Muscle of back (tissue), 11 donors: ENCODE measurements around the gene VWA8. TPM values are rescaled to one million over a fixed set of nuclear protein-coding genes. Genes with fewer than 3 reads are reported as not detected.
"Not testable (repeated sequence)": the region's sequence is repeated elsewhere in the genome, so short reads cannot be mapped to it uniquely, and the experiment has no call there.

ENCODE experiments used
- DNase-seq, 3 donors: peaks; one replicate each; pipeline versions ENCODE4 v3.0.0 to v3.0.0-alpha.2; 2013
- polyA plus RNA-seq, 10 donors: library from polyadenylated mRNA; unstranded; fragments of 120-200 nt; gene quantifications; one replicate each; pipeline ENCODE4 v1.2.1, GENCODE V29; 2013; ENCODE audit not compliant: insufficient read length in 10 of 10

VWA8 gene
- polyA plus RNA-seq, 10 donors, result 7.1 to 12.2 (median 9.8) TPM

DNA sequence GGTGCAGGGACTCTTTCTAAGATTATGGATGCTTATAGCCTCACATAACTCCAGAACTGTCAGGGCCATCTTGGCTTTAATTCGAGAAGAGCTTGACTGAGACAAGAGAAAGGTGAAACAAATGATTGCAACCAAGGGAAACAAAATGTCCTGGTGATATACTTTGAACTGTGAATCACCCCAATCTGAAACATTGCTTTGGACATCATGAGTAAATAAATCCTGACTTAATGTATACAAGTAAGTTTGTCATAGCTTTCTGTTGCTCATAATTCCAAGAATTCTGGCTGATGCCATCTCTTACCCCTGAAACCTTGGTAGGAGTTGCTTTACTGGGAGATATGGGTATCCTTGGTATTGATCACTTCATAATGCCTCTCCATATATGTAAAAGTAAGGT is 5.8 kb upstream of the VWA8 start:
- DNase-seq, result no peak

DNA sequence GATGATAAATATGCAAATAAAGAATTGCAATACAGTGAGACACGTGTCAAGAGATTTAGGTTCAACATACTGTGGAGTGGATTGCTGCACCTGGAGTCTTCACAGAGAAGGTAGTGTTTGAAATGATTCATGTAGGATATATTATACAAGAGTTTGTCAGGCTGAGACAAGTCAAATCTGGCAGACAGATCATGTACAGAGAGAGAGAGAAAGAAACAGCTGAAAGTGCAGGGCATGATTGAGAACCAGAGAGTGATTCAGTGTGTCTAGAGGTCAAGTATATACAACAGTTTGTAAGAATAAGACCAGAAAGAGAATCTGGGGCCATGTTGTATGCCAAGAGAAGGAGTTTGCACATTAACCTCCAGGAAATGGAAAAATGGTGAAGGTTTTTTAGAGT is 2.1 kb upstream of the VWA8 start:
- DNase-seq, result no peak

DNA sequence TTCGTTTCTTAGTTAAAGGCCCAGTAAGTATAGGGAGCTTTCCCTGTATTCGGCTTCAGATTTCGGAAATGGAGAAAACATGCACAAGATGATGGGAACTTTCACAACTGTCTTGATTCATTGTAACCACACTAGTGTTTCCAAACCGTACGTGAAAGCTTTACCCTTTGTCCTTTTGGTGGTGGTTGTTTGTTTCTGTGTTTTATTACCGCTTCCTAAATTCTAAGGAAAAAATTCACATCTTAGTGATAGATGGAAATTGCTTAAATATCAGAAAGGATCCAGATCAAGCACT is 504 bp upstream of the VWA8 start:
- no peak for DNase-seq

DNA sequence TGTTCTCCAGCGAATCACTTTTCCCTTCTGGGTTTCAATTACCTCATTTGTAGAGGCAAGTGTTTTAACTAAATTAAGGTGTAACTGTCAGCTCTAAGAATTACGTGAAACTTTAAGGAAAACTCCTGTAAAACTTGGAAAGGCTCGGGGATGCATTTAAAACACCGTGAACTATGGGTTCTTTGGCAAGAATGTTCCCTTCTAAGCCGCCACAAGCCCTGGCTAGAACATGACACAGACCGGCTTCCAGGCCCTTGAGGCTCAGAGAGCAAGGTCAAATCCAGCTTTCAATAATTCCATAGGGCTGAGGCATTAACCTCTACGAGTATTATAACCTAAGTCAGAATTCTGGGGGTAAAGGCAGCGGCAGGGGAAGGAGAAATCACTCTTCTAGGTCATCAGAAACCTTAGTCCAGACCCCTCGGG is 685 bp downstream of the VWA8 start:
- peak in 2 of 3 donors; percentile 12 to 16 for DNase-seq

DNA sequence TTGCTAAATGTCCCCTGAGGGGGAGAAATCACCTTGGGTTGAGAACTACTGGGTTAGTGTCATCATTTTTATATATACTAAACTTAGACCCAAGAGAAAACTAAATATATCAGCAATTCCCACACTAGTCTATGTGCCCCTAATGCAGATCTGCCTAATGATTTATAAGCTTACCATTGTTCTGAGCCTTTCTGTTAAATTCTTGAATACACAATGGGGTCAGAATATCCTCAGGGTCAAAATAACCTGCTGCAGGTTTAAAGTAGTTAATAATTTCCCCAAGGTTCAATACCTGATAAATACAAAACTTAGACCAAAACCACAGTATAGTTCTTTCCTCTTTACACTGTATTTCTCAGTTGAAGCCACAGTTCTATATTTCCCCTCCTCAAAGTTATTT is 4.6 kb downstream of the VWA8 start:
- DNase-seq, result no peak

DNA sequence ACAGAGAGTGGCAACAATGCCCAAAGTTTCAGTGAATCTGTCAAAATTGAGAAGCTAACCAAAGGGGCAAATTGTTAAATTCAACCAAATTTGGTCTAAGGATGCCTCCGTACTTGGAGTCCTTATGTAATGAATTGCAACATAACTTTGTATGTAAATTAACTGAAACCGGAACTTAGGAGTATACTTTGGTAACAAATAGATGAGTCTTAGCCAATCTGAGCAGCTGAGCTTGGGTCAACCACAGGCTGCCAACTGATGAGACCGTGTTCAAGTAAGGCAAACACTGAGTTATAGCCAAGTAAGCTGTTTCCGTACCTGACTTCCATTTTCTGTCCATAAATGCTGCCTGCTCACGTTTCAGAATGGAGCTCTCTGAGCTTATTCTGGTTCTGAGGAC is 5.3 kb downstream of the VWA8 start:
- no peak for DNase-seq

DNA sequence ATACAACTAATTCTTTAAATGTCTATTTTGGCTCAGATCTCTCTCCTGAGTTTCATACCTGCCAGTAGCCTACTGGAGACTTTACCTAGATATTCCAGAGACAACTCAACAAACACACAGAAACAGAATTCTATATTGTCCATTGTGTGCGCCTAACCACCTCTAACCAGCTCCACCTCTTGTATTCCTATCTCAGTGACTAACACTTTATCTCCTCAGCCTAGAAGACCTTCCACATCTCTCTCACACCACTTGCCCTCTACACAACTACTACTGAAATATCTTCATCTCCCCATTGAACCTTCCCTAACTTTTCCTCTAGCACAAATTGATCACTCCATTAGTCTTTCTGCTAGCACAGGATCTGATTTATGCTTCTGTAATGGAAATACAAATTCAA is 6.7 kb downstream of the VWA8 start:
- no peak for DNase-seq

DNA sequence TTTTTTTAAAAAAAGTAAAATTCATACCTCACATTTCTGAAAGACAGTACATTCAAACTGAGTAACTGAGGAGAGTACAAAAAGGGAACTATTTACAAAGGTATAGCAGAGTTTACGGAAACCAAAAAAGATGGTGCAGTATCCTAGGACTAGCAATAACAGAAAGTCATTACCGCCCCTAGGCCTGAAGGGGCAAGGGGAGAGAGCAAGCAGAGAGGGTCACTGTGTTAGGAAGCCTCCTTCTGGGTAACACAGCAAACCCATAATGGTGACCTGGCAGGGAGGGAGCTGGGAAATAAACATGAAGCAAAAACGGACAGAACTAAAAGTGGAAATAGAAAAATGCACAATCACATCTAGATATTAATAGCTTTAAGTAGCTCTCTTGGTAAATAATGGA is 8.2 kb downstream of the VWA8 start:
- no peak for DNase-seq

DNA sequence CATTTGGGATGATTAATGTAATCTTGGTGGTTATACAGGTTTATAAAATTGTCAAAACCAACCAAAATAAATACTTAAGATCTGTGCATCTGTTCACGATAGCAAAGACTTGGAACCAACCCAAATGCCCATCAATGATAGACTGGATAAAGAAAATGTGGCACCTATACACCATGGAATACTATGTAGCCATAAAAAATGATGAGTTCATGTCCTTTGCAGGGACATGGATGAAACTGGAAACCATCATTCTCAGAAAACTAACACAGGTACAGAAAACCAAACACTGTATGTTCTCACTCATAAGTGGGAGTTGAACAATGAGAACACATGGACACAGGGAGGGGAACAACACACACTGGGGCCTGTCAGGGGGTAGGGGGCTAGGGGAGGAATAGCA is 11.8 kb downstream of the VWA8 start:
- not testable (repeated sequence) for DNase-seq

DNA sequence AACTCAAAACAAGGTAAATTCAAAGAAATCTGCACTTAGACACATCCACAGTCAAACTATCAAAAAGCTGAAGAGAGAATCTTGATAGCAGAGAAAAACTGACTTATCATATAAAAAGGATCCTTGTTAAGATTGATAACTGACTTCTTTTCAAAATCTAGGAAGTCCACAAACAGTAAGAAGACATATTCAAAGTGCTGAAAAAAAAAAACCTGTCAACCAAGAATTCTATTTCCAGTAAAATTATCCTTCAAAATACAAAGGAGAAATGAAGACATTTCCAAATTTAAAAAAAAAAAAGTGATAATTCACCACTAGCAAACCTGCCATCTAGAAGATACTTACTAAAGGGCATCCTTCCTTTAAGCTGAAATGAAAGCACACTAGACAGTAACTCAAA is 15.0 kb downstream of the VWA8 start:
- DNase-seq, result no peak

DNA sequence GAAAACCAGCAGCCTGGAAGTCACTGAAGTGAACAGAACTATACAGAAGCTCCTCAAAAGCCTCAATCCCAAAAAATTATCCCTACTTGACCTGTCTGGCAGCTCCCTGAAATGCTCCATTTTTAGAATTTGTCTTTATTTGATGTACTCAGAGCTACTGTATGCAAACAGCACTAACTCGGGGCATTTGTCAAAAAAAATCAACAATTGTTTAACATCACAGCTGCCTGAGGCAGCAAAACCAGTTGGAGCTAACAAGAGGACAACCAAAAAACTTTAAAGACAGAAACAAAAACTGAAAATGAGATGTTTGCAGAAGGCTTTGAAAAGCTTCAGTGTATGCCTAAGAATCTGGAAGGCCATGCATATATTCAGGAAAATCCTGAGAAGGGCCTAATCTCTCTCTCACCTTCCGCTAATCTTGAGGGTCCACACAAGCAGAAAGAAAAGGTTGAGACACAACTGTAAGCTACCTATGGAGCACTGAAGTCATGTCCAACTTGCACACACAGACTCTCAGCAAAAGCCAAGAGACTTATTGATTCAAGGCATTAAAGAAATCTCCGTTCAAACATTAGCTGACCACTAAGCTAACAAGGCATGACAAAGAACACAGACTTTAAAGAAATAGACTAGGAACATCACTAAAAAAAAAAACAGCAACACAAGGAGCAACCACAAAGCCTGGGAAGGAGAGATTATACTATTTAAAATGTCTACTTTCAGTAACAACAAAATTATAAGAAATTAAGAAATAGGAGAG is 16.1 kb downstream of the VWA8 start:
- no peak for DNase-seq

DNA sequence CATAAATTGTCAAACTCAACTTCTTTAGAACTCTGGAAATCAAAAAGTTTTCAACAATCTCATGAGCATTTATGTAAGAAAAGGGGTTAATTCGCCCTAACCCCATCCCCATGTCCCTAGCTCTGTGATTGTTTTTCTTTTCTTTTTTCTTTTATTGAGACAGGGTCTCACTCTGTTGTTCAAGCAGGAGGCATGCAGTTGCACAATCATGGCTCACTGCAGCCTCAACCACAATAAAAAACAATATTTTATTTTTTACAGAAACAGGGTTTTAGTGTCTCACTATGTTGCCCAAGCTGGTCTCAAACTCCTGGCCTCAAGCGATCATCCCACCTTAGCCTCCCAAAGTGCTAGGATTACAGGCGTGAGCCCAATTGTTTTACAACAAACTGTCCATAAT is 16.7 kb downstream of the VWA8 start:
- DNase-seq, result no peak

DNA sequence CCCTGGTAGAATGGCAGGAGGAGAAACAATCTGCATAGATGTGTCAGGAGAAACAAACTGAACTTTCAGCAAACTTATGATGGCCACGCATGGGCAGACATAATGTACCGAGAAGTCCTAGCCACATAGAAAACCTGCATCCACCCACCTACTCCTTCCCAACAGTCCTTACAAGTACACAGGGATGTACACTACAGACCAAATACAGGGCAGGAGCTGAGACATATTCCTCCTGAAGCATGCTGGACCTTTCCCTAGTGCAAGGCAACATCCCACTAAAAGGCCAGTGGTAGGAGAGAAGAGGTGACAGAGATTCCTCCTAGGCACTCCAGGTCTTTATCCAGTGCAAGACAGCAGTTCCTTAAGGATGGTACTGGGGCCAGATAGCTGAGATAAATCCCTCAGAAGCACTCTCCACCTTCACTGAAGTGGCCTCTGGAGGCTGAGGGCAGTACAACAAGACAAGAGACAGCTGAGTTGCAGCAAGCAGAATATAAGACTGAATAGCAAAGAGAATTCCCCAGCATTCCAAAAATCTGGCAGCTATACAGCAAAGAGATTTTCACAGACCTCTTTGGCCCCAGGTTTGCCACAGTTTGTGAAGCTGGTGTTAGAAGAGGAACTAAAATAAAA is 18.3 kb downstream of the VWA8 start:
- peak in 1 of 3 donors; percentile 17 for DNase-seq

DNA sequence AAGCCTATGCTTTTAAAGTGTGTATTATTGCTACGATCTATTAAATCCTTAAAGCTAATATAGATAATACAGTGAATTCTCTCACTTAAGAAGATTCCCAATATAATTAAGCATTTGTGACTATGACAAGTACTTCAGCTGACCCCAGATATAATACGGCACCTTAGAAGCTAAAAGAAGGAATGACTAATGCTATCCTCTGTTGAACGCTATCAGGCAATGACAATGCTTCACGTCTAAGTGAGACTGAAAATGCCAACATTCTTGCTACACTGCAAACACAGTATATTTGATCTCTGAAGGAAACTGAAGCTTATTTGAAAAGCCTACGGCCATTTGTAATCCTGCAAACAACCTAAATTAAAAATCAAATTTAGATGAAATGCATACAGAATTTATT is 19.7 kb downstream of the VWA8 start:
- no peak for DNase-seq

DNA sequence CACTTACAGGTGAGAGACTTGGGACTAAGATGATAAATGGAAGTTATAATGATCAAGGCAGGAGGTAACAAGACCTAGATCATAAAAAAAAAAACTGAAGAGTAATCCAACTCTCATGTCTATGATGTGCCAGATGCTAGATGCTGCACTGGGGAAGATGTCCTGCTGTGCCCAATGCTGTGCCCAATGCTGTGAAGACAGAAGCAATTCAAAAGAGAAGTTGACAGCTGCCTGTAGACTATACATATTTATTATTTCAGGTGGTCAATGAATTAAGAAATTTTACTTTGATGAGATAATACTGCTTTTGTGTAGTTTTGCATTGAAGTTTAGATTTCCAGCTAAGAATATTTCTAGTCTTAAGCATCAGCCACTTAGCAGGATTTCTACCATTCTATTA is 21.5 kb downstream of the VWA8 start:
- no peak for DNase-seq

DNA sequence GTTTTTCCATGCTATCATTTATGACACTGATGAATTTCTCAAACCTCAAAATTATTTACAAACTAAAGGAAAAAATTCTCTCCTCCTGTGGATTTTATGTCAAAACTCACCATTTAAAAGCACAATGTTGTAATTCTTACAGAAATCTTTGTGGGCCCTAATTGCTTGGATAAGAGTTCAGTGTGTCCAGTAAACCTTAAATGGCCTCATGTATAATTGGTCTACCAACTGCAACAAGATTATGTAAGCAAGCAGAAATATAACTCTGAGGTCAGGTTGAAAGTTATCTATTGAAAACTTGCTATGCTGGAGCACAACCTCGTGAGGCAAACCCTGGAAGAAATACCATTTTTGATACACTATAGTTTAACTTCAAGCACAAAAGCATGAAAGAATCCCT is 22.0 kb downstream of the VWA8 start:
- no peak for DNase-seq

DNA sequence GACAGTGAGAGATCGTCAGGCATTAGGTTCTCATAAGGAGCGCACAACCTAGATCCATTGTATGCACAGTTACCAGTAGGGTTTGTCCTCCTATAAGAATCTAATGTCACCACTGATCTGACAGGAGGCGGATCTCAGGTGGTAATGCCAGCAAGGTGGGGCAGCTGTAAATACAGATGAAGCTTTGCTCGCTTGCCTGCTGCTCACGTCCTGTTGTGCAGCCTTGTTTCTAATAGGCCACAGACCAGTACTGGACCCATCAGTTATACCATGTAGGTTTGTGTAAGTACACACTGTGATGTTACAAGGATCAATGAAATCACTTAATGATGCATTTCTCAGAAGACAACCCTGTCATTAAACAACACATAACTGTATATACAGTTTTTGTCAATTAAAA is 23.5 kb downstream of the VWA8 start:
- no peak for DNase-seq

DNA sequence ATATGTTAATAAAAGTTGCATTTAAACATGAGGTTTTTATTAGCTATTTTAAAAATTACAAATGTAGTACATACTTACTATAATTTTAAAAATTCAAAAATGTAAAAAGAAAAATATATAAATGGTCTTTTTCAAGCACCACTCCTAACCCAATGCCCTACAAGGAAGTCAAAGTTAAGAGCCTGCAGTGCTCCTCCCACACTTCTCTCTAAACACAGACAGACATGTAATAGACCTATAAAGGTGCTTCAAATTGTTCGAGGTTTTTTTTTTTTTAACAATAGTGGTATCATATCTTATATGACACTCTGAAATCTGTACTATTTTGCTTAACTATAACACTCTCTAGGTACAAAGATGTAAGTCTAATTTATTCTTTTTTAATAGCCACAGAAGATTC is 25.4 kb downstream of the VWA8 start:
- no peak for DNase-seq

DNA sequence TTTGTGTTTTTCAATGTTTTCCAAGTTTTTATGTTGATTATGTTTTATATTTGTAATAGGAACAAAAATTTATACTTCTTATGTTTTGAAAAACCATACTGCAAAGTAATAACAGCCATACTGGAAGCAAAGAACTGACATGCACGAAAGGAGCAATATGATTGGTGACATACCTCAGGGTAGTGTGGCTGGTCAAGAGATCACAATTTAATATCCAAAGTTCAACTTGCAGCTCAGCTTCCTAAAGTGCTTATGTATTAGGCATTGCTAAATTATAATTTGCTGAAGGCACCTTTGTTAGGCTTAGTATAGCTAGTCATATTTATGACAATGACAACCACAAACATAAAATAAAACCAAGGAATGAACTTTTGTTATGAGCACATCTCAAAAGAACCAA is 25.9 kb downstream of the VWA8 start:
- DNase-seq, result no peak

DNA sequence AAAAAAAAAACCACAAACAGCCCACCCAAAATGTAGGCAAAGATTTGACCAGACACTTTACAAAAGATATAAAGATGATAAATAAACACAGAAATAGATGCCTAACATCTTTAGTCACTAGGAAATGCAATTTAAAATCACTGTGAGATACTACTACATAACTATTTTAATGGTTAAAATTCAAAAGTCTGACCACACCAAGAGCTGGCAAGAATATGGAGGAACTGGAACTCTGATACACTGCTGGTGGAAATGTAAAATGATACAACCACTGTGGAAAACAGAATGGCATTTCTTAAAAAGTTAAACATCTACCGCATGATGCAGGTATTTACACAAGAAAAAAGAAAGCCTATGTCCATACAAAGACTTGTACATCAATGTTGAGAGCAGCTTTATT is 26.8 kb downstream of the VWA8 start:
- no peak for DNase-seq

DNA sequence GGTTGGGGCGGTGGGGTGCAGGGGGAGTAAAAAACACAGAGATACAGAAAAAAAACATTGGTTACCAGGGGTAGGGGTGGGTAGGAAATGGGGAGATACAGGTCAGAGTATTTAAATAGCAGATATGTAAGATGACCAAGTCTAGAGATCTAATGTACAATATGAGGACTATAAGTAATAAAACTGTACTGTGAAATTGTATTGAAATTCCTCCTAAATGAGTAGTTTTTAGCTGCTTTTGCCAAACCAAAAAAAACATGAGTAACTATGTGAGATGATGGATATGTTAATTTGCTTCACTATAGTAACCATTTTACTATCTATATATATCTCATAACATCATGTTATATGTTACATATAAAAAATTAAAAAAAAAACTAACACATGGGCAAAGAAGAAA is 29.6 kb downstream of the VWA8 start:
- DNase-seq, result peak in 1 of 3 donors; percentile 51

DNA sequence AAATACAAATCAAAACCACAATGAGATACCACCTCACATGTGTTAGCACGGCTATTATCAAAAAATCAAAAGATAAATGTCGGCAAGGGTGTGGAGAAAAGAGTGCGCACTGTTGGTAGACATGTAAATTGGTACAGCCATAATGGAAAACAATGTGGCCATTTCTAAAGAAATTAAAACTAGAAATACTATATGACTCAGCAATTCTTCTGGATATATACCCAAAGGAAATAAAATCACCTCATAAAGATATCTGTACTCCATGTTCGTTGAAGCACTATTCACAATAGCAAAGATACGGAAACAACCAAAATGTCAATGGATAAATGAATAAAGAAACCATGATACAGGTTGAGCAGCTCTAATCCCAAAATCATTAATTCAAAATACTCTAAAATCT is 30.8 kb downstream of the VWA8 start:
- DNase-seq, result no peak

DNA sequence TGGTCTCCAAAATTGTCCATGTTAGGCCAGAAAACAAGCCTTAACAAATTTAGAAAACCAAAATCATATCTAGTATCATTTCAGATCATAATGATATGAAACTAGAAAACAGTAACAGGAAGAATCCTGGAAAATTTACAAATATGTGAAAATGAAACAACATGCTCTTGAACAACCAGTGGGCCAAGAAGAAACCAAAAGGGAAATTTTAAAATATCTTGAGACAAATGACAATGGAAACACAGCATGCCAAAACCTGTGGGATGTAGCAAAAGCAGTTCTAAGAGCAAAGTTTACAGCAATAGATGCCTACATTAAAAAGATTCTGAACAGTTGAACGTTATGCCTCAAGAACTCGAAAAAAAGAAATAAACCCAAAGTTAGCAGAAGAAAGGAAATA is 32.6 kb downstream of the VWA8 start:
- DNase-seq, result no peak

DNA sequence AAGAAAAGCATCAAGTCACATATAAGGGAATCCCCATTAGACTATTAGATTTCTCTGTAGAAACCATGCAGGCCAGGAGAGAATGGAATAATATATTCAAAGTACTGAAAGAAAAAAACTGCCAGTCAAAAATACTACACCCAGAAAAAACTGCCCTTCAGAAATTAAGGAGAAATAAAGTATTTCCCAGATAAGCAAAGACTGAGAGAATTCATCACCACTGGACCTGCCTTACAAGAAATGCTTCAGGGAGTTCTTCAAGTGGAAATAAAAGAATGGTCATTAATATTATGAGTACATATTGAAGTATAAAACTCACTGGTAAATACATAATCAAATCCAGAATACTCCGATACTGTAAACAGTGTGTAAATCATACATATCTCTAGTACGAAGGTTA is 35.9 kb downstream of the VWA8 start:
- DNase-seq, result no peak
